Epithelial cell of esophagus (primary cell): ENCODE data around the gene SIRPA.

Experiments used
- DNase-seq: peaks from one replicate; pipeline ENCODE4 v3.0.0; 2010; ENCODE audit warnings: low read depth
- H3K4me3 ChIP-seq: 2 replicates; pipeline ENCODE4 v1.5.1; 2011; ENCODE audit warnings: mild to moderate bottlenecking, low read length, control low read depth
- TF ChIP-seq, protein P1 (sequence below): IDR thresholded peaks from 2 replicates; pipeline ENCODE4 v1.5.1; 2011; ENCODE audit warnings: low read depth, mild to moderate bottlenecking, low read length, control low read depth, inconsistent platforms; ENCODE audit not compliant: insufficient read depth; ENCODE audit errors: missing control alignments

The SIRPA gene

DNA sequence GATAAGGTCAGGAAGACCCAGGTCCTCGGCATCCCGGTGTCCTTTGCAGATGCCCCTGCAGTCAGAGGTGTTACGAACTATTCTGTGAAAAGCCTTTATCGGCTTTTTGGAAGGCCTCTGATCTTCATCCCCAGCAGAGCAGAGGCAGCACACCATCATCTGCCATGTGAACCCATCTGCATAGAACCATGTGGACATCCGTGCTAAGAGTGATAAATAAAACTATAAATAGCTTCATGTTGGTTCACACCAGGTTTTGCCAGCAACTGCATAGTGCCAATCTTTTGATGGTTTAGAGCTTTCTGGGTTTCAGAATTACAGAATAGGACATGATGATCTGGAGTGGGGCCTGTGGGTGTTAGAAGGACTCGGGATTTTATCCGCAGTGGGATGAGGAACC, 33.6 kb downstream of the SIRPA start:
- no peak for DNase-seq
- TF ChIP-seq, protein P1, sequence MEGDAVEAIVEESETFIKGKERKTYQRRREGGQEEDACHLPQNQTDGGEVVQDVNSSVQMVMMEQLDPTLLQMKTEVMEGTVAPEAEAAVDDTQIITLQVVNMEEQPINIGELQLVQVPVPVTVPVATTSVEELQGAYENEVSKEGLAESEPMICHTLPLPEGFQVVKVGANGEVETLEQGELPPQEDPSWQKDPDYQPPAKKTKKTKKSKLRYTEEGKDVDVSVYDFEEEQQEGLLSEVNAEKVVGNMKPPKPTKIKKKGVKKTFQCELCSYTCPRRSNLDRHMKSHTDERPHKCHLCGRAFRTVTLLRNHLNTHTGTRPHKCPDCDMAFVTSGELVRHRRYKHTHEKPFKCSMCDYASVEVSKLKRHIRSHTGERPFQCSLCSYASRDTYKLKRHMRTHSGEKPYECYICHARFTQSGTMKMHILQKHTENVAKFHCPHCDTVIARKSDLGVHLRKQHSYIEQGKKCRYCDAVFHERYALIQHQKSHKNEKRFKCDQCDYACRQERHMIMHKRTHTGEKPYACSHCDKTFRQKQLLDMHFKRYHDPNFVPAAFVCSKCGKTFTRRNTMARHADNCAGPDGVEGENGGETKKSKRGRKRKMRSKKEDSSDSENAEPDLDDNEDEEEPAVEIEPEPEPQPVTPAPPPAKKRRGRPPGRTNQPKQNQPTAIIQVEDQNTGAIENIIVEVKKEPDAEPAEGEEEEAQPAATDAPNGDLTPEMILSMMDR, result no peak
- no peak overlapping the region for H3K4me3 ChIP-seq

DNA sequence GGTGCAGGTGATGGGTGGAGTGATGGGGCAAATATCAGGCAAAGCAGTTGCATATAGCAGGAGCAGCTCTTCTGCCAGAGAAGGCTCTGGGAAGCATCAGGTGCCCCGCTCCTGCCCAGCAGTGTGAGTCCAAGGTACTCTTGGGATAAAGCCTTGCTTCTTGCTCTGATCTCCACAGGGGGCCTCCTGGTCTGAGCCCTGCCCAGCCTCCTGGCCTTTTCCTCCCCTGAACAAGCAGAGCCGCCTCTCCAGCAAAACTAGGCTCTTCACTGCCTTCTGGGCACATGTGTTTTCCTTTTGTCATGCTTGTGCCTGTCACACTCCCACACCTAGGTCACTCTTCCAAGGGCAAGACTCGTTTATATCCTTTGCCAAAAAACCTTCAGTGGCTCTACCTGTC, 34.3 kb downstream of the SIRPA start:
- no peak for DNase-seq
- TF ChIP-seq, protein P1, result no peak
- no peak overlapping the region for H3K4me3 ChIP-seq

DNA sequence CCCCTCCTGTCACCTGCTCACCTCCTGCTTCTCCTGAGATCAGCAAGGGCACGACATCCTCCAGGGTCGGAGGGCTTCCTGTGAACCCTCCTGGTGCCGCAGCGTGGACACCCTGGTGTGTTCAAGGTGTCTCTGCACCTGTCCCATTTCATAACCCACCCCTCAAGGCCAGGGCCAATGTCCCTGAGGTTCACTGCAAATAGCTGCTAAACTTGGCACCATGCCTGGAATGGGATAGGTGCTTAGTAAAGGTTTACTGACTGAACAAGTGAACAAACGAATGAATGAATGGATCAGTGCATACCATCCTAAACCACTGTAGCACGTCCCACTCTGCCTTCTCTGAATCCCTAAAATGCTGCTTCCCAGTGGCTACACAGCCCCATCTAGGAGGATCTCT, 35.0 kb downstream of the SIRPA start:
- TF ChIP-seq, protein P1, result no peak
- DNase-seq, result no peak
- no peak overlapping the region for H3K4me3 ChIP-seq

DNA sequence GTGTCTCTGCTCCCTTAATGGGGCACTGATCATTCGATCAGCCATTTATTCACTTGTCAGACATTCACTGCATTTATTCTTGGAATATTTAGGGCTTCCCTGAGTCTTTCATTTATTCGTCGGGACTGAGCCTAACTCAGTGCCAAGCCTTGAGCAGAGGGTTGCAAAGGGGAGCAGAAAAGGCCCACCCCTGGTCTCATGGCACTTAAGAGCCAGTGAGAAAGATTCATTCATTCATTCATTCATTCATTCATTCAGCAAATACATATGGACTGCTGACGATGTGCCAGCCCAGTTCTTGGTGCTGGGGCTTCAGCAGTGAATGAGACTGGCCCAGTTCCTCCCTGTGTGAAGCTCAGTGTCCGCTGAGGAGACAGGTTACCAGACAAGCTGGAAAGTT, 36.6 kb downstream of the SIRPA start:
- no peak for DNase-seq
- TF ChIP-seq, protein P1, result no peak
- no peak overlapping the region for H3K4me3 ChIP-seq

DNA sequence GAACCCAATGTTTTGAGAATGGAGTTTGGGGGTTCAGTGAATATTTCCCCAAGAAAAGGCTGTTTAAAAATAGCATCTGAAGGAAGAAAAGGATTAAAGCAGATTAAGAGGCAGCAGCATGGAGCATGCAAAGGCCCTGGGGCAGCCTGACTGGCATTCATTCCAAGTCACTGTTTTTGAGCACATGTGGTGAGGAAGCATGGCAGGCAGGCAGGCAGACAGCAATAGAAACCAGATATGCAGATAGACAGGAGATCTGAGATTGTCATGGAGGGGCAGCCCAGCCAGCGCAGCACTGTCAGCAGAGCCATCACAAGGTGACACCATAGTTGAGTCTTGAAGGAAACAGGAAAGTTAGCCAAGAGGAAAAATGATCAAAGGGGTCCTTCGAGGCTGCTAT, 37.8 kb downstream of the SIRPA start:
- TF ChIP-seq, protein P1, result no peak
- no peak for DNase-seq
- no peak overlapping the region for H3K4me3 ChIP-seq

DNA sequence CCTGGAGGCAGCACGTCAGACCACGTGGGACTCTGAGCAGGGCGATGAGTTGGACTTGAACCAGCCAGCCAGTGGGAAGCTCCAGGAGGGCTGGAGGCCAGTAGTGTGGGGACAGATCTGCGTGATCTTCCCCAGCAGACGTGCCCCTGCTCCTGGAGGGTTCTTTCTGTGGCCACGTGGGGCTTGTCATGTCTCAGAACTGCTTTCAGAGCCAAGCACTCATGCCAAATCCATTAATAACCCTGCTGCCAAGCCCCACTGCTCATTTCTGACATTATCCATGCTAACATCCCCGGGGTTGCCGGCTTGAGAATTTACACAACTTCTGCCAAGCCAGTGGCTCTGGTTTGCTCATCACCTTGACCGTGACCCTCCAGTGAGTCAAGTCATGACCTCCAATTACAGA, 38.3 kb downstream of the SIRPA start:
- DNase-seq, result peak; percentile 37

DNA sequence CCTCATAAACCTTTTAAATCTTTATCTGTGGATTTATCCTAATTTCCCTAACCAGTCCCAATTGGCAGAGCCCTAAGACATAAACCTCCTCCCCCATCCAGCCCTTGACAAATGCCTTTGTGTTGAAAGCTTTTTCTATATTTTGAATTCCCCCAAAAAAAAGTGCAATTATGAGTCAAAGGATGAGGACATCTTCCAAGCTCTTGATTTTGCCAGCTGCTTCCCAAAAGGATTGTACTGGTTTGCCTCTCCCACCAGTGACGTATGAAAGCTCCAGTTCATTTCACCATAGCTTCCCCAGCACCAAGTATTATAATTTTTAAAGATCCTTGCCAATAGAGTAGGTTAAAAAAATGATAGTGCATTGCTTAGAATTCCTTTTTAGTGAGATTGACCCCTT, 38.9 kb downstream of the SIRPA start:
- TF ChIP-seq, protein P1, result no peak
- no peak overlapping the region for H3K4me3 ChIP-seq
- peak; percentile 58 for DNase-seq

More for the DNA sequence above, 38.3 kb downstream of the SIRPA start:
- TF ChIP-seq, protein P1, result no peak
- no peak overlapping the region for H3K4me3 ChIP-seq
